ENCODE measurements around the gene C16orf78. TPM values are rescaled to one million over a fixed set of nuclear protein-coding genes. Genes with fewer than 3 reads are reported as not detected.

C16orf78 gene
- total and polyA plus RNA-seq, 4 experiments from 2014 or later: not detected

DNA sequence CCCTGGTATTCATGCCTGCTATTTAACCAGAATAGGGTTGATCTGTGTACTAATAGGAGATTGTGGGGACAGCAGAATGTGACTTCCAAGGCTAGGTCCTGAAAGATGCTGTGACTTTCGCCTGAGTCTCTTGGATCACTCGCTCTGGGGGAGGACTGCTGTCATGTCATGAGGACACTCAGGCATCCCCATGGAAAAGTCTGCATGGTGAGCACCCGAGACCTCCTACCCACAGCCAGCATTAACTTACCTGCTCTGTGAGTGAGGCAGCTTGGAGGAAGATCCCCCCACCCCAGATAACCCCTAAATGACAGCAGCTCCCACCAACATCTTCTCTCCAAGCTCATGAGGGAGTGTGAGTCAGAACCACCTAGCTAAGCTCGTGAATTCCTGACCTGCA lies 30.3 kb upstream of the C16orf78 start:
- ChIA-PET CTCF (ENCODE audit: partially characterized antibody) (no interaction called here), POLR2A (ENCODE audit: partially characterized antibody) (no interaction called here)
- Mint-ChIP-seq H3K27ac (no peak overlapping the region), H3K9me3 (peaks cover 0 to 4% (median 0%) of the 10 kb centered on the region in 8 donors), H3K27me3 (peaks cover 4% of the 10 kb centered on the region in 2 donors), H3K36me3 (no peaks in the 10 kb centered on the region), H3K4me3 (no peak overlapping the region), H3K4me1 (no peaks in the 10 kb centered on the region)
- Histone ChIP-seq H3K4me3 (ENCODE audit: low read length in 2 of 2) (no peak overlapping the region), H3K27me3 (ENCODE audit: insufficient read depth, low read length) (no peaks in the 10 kb centered on the region), H3K36me3 (ENCODE audit: insufficient read depth, low read length) (no peaks in the 10 kb centered on the region), H3K4me1 (ENCODE audit: insufficient read depth, low read length) (no peaks in the 10 kb centered on the region), H3K27ac (ENCODE audit: low read depth, low read length) (no peak overlapping the region), H3K9me3 (ENCODE audit: control insufficient read depth in 1 of 2, low read length in 2 of 2) (no peaks in the 10 kb centered on the region)
- no peak for DNase-seq
- intact Hi-C loops (cut with micrococcal nuclease): no loop called here

DNA sequence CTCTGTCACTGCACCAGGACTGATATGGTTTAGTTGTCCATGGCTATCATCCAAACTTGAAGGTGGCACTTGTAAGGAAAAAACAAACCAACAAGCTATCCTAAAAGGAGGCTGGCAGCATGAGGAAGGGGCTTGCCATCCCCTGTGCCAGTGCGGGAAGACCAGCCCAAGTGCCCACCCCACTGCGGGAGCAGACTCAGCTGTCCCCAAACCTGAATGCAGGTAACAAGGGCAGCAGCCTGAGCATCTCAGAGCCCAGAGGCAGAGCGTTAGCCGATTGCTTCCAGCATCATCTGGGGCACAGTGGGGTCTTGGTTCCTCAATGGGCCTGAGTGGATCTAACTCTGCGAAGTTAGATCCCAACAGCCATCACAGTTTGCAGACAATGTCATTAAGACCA lies 29.2 kb upstream of the C16orf78 start:
- Mint-ChIP-seq H3K27ac (no peak overlapping the region), H3K36me3 (no peaks in the 10 kb centered on the region), H3K4me1 (no peaks in the 10 kb centered on the region), H3K4me3 (no peak overlapping the region), H3K9me3 (peaks cover 0 to 4% (median 0%) of the 10 kb centered on the region in 8 donors), H3K27me3 (peaks cover 1 to 4% of the 10 kb centered on the region in 2 donors)
- ChIA-PET POLR2A (ENCODE audit: partially characterized antibody) (no interaction called here), CTCF (ENCODE audit: partially characterized antibody) (no interaction called here)
- no peaks in the 10 kb centered on the region for H3K36me3 ChIP-seq (ENCODE audit: insufficient read depth, low read length)
- no peak overlapping the region for H3K27ac ChIP-seq (ENCODE audit: low read depth, low read length)
- DNase-seq: no peak
- no peak overlapping the region for H3K4me3 ChIP-seq (ENCODE audit: low read length in 2 of 2)
- no peaks in the 10 kb centered on the region for H3K9me3 ChIP-seq (ENCODE audit: control insufficient read depth in 1 of 2, low read length in 2 of 2)
- intact Hi-C loops (cut with micrococcal nuclease): no loop called here
- H3K27me3 ChIP-seq (ENCODE audit: insufficient read depth, low read length): no peaks in the 10 kb centered on the region
- no peaks in the 10 kb centered on the region for H3K4me1 ChIP-seq (ENCODE audit: insufficient read depth, low read length)

DNA sequence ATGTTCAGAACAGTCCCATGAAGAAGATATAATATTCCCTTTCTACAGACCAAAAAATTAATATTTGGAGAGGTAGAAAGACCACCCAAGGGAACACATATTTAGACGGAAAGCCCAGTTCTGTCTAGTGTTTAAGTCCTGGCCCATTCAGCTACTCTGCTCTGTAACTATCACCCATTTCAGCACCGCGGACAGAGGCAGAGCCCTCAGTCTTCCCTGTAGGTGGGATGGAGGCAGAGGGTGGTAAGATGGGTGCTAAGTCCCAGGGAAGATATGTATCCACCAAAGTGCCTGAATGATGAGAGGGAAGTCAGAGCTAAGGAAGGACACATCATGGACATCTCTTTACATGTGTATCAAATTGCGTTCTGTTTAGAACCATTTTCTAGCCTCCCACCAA lies 27.8 kb upstream of the C16orf78 start:
- Histone ChIP-seq H3K4me3 (ENCODE audit: low read length in 2 of 2) (no peak overlapping the region), H3K36me3 (ENCODE audit: insufficient read depth, low read length) (no peaks in the 10 kb centered on the region), H3K27ac (ENCODE audit: low read depth, low read length) (no peak overlapping the region), H3K4me1 (ENCODE audit: insufficient read depth, low read length) (no peaks in the 10 kb centered on the region), H3K27me3 (ENCODE audit: insufficient read depth, low read length) (no peaks in the 10 kb centered on the region), H3K9me3 (ENCODE audit: control insufficient read depth in 1 of 2, low read length in 2 of 2) (no peaks in the 10 kb centered on the region)
- H3K4me1 Mint-ChIP-seq: peaks cover 0 to 2% (median 0%) of the 10 kb centered on the region in 4 donors
- no peak overlapping the region for H3K4me3 Mint-ChIP-seq
- no peak for DNase-seq
- CTCF ChIA-PET (ENCODE audit: partially characterized antibody): no interaction called here
- intact Hi-C loops (cut with micrococcal nuclease): no loop called here
- H3K27me3 Mint-ChIP-seq: peaks cover 4 to 5% of the 10 kb centered on the region in 2 donors
- peaks cover 0 to 5% (median 0%) of the 10 kb centered on the region in 8 donors for H3K9me3 Mint-ChIP-seq
- H3K36me3 Mint-ChIP-seq: no peaks in the 10 kb centered on the region
- POLR2A ChIA-PET (ENCODE audit: partially characterized antibody): no interaction called here
- H3K27ac Mint-ChIP-seq: no peak overlapping the region

DNA sequence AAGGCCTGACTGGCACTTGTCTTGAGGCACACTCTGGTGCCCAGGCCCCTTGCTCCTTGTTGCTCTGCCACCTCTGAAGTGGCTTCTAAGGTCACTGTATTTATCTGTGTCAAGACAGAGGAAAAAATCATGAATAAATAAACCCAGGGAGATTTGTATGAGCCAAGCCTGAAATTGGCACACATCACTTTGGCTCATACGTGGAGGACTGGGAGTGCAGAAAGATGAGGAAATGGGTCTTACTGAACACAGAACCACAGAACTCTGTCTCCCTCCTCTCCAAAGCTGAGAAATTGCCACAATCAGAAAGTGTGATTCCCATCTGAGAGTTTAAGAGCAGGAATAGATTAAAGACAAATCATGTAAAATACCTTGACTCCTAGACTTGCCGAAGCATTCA lies 27.1 kb upstream of the C16orf78 start:
- Histone ChIP-seq H3K9me3 (ENCODE audit: control insufficient read depth in 1 of 2, low read length in 2 of 2) (no peaks in the 10 kb centered on the region), H3K27me3 (ENCODE audit: insufficient read depth, low read length) (no peaks in the 10 kb centered on the region), H3K4me1 (ENCODE audit: insufficient read depth, low read length) (no peaks in the 10 kb centered on the region), H3K36me3 (ENCODE audit: insufficient read depth, low read length) (no peaks in the 10 kb centered on the region), H3K27ac (ENCODE audit: low read depth, low read length) (no peak overlapping the region), H3K4me3 (ENCODE audit: low read length in 2 of 2) (no peak overlapping the region)
- Mint-ChIP-seq H3K27ac (no peak overlapping the region), H3K4me1 (peaks cover 0 to 3% (median 0%) of the 10 kb centered on the region in 4 donors), H3K36me3 (no peaks in the 10 kb centered on the region), H3K4me3 (no peak overlapping the region), H3K27me3 (peaks cover 8% of the 10 kb centered on the region in 2 donors), H3K9me3 (peaks cover 0 to 6% (median 0%) of the 10 kb centered on the region in 8 donors)
- intact Hi-C loops (cut with micrococcal nuclease): no loop called here
- ChIA-PET POLR2A (ENCODE audit: partially characterized antibody) (no interaction called here), CTCF (ENCODE audit: partially characterized antibody) (no interaction called here)
- DNase-seq: no peak

DNA sequence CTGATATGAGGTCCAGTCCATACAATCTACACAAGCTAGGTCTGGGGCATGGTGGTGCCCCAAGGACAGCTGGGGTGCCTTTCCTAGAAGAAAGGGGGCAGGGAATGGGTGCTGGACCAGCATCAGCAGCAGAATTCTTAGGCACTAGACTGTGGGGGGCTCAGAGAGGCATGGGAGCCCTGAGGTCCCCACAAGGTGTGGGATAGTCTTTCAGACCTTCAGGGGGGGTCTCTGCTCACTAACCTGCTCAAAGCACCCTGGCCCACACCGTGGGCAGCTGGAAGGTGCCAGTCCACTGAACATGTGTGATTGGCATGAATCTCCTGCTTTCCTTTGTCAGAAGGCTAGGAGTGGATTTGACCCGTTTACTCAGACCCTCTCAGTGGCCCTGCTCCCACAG lies 26.1 kb upstream of the C16orf78 start:
- DNase-seq: no peak
- Histone ChIP-seq H3K4me3 (ENCODE audit: low read length in 2 of 2) (no peak overlapping the region), H3K27ac (ENCODE audit: low read depth, low read length) (no peak overlapping the region), H3K27me3 (ENCODE audit: insufficient read depth, low read length) (no peaks in the 10 kb centered on the region), H3K4me1 (ENCODE audit: insufficient read depth, low read length) (no peaks in the 10 kb centered on the region), H3K9me3 (ENCODE audit: control insufficient read depth in 1 of 2, low read length in 2 of 2) (no peaks in the 10 kb centered on the region), H3K36me3 (ENCODE audit: insufficient read depth, low read length) (no peaks in the 10 kb centered on the region)
- Mint-ChIP-seq H3K27ac (no peak overlapping the region), H3K4me3 (no peak overlapping the region), H3K27me3 (peaks cover 9 to 10% of the 10 kb centered on the region in 2 donors), H3K36me3 (no peaks in the 10 kb centered on the region), H3K4me1 (peaks cover 0 to 3% (median 0%) of the 10 kb centered on the region in 4 donors), H3K9me3 (peaks cover 0 to 3% (median 0%) of the 10 kb centered on the region in 8 donors)
- intact Hi-C loops (cut with micrococcal nuclease): no loop called here
- POLR2A ChIA-PET (ENCODE audit: partially characterized antibody): no interaction called here
- CTCF ChIA-PET (ENCODE audit: partially characterized antibody): no interaction called here

DNA sequence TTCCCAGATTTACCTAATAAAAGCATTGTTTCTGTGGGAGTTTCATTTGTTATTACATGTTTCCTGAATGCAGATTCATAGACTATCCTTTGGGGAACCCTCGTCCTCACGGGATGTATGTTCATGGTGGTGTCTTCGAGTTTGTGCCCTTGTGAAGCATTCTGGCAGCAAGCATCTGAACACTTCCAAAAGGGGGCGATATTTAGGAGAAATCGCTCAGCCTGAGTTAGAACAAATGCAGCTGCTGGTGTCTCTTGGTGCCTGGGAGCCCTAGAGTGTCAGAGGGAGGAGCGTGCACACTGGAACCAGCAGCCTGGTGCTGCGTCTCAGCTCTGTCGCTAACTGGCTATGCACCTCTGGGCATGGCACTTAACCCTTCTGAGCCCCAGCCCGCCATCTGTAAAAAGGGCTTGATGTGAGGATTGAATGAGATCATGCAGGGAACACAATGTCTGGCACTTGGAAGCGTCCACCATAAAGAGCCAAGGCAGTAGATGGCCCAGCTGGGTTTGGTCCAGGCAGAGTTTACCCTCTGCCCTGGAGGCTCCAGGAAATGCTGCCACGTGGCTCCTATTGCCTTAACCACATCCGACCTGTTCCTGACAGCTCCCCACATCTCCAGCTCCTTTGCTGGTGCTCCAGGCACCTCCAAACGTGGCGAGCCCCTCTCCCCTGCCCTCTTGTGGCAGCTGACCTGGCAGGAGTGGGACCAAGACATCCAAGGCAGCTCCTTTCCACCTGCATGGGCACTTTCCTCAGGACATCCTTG lies 25.0 kb upstream of the C16orf78 start:
- peaks cover 0 to 3% (median 0%) of the 10 kb centered on the region in 8 donors for H3K9me3 Mint-ChIP-seq
- H3K4me3 ChIP-seq (ENCODE audit: low read length in 2 of 2): no peak overlapping the region
- DNase-seq: no peak
- H3K27me3 Mint-ChIP-seq: peaks cover 10% of the 10 kb centered on the region in 2 donors
- no peaks in the 10 kb centered on the region for H3K36me3 ChIP-seq (ENCODE audit: insufficient read depth, low read length)
- no peaks in the 10 kb centered on the region for H3K9me3 ChIP-seq (ENCODE audit: control insufficient read depth in 1 of 2, low read length in 2 of 2)
- ChIA-PET POLR2A (ENCODE audit: partially characterized antibody) (no interaction called here), CTCF (ENCODE audit: partially characterized antibody) (no interaction called here)
- H3K27me3 ChIP-seq (ENCODE audit: insufficient read depth, low read length): no peaks in the 10 kb centered on the region
- H3K4me1 ChIP-seq (ENCODE audit: insufficient read depth, low read length): no peaks in the 10 kb centered on the region
- H3K27ac Mint-ChIP-seq: no peak overlapping the region
- H3K4me1 Mint-ChIP-seq: peaks cover 0 to 3% (median 0%) of the 10 kb centered on the region in 4 donors
- intact Hi-C loops (cut with micrococcal nuclease): no loop called here
- no peak overlapping the region for H3K27ac ChIP-seq (ENCODE audit: low read depth, low read length)
- no peaks in the 10 kb centered on the region for H3K36me3 Mint-ChIP-seq
- H3K4me3 Mint-ChIP-seq: no peak overlapping the region

DNA sequence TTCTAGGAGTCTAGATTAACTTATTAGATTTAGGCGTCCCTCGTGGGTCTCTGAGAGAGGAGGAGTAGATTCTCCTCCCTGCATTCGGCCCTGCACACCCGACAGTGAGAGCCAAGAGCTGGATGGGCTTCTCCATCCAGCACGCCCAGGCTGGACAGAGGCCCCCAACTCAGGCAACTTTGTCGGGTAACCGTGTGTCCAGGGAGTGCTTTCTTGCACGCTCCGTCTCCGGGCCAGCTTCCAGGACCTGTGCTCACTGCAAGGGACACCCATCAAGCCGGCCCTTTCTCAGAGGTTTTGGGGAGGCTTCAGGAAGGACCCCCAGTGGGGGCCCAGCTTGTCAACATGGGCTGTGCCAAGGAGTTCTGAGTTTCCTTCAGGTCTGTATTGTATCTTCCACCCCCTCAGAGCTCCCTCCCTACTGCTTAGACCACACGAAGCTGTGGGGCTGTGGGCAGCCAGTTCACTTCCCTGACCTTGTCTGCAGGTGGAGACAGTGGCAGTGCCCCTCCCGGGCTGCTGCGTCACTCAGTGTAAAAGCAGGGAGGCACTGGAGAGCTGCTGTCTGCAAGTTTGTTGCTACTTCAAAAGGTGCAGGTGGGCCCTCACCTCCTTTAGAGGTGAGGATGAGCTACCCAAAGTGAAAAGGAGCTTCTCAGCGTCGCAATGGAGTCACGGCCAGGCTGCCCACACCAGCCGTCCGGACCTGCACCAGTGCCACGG lies 24.0 kb upstream of the C16orf78 start:
- Histone ChIP-seq H3K36me3 (ENCODE audit: insufficient read depth, low read length) (no peaks in the 10 kb centered on the region), H3K27me3 (ENCODE audit: insufficient read depth, low read length) (no peaks in the 10 kb centered on the region), H3K4me1 (ENCODE audit: insufficient read depth, low read length) (no peaks in the 10 kb centered on the region), H3K4me3 (ENCODE audit: low read length in 2 of 2) (no peak overlapping the region), H3K27ac (ENCODE audit: low read depth, low read length) (no peak overlapping the region), H3K9me3 (ENCODE audit: control insufficient read depth in 1 of 2, low read length in 2 of 2) (no peaks in the 10 kb centered on the region)
- ChIA-PET POLR2A (ENCODE audit: partially characterized antibody) (no interaction called here), CTCF (ENCODE audit: partially characterized antibody) (interaction anchor here (1.3 to 1.4 kb wide), 2 partner anchors 13 to 20 kb away, joined by 3 to 4 read pairs; no protein-coding TSS in a partner anchor)
- H3K9me3 Mint-ChIP-seq: peaks cover 0 to 3% (median 0%) of the 10 kb centered on the region in 8 donors
- no peak for DNase-seq
- peaks cover 0 to 3% (median 0%) of the 10 kb centered on the region in 4 donors for H3K4me1 Mint-ChIP-seq
- H3K27me3 Mint-ChIP-seq: peaks cover 10% of the 10 kb centered on the region in 2 donors
- no peak overlapping the region for H3K27ac Mint-ChIP-seq
- no peak overlapping the region for H3K4me3 Mint-ChIP-seq
- intact Hi-C loops (cut with micrococcal nuclease): loop anchor here (5.0 kb wide), 1 partner anchor 662 kb away; no protein-coding TSS in a partner anchor
- no peaks in the 10 kb centered on the region for H3K36me3 Mint-ChIP-seq

All from CD4-positive, alpha-beta memory T cell (primary cell).